ENCODE results near the gene SHC2.

DNA sequence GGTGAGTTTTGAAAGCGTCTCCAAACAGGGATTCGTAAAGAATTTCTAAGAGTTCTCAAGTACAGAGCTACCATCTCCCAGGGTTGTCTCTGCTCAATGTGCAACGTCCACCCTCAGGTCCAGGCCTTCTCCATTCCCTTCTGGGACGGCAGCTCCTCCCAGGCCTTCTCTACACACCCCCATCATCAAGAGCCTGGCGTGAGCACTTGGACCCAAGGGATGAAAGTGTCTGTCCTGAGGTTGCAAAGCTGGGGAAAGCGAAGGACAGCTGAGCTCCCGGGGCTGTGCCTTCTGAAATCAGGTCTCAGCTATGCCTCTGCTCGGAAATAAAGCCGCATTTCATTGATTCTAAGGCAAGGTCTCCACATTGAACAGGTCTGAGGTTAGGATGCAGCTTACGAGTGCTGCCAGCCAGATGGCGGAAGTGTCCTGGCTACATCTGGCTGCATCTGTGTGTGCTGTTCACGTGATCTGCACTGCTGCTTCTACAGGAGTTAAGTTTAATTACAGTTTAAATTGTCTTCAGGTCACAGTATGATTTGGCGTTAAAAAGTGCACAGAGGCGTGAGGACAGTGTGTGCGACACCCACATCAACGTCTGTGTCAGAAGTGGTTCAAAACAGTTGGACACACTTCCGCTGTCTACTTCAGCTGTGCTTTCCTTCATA is 89.2 kb downstream of the SHC2 start:
- TF ChIP-seq, protein P1, sequence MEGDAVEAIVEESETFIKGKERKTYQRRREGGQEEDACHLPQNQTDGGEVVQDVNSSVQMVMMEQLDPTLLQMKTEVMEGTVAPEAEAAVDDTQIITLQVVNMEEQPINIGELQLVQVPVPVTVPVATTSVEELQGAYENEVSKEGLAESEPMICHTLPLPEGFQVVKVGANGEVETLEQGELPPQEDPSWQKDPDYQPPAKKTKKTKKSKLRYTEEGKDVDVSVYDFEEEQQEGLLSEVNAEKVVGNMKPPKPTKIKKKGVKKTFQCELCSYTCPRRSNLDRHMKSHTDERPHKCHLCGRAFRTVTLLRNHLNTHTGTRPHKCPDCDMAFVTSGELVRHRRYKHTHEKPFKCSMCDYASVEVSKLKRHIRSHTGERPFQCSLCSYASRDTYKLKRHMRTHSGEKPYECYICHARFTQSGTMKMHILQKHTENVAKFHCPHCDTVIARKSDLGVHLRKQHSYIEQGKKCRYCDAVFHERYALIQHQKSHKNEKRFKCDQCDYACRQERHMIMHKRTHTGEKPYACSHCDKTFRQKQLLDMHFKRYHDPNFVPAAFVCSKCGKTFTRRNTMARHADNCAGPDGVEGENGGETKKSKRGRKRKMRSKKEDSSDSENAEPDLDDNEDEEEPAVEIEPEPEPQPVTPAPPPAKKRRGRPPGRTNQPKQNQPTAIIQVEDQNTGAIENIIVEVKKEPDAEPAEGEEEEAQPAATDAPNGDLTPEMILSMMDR (conservative IDR thresholded peaks at IDR 0.05; ENCODE audit: low read length), result no peak
- TF ChIP-seq EZH2phosphoT487 (IDR thresholded peaks at IDR 0.05; ENCODE audit: borderline replicate concordance), result no peak

Measured in Loucy (cell line).